K562 (cell line): ENCODE measurements around the gene MTHFR. TPM values are rescaled to one million over a fixed set of nuclear protein-coding genes. Genes with fewer than 3 reads are reported as not detected.

Experiments
- AFF1 ChIP-seq, 2 experiments: fragments of 450-650 bp; IDR thresholded peaks; 2 replicates each; pipeline ENCODE4 v1.6.1; 2018; ENCODE audit warnings: mild to moderate bottlenecking in 2 of 2, low read depth in 1 of 2; ENCODE audit not compliant: partially characterized antibody in 2 of 2
- ARID2 ChIP-seq: fragments of 450-650 bp; IDR thresholded peaks from 2 replicates; pipeline ENCODE4 v1.6.1; 2017; ENCODE audit warnings: antibody characterized with exemption, mild to moderate bottlenecking
- ARID4B ChIP-seq: sonication (generic); formaldehyde crosslinking; IDR thresholded peaks from 2 replicates; pipeline ENCODE4 v1.8.0; 2022; ENCODE audit warnings: mild to moderate bottlenecking, missing genetic modification reagents
- CEBPG ChIP-seq, 3 experiments: fragments of 200-800 bp in 1 of 3; sonication (Bioruptor generic) in 1 of 3; sonication (generic) in 1 of 3; formaldehyde crosslinking in 1 of 3; IDR thresholded peaks in 2 of 3; conservative IDR thresholded peaks in 1 of 3; 2 replicates each; pipeline versions ENCODE4 v1.6.1 to v1.8.0; 2016 to 2022; ENCODE audit warnings: missing compliant biosample characterization in 2 of 3, missing genetic modification characterization in 2 of 3, mild to moderate bottlenecking in 1 of 3, missing genetic modification reagents in 1 of 3
- CHD2 ChIP-seq: IDR thresholded peaks from 2 replicates; pipeline ENCODE4 v1.6.1; 2011; ENCODE audit warnings: low read depth, low read length
- ELF2 ChIP-seq: fragments of 250-450 bp; sonication (Bioruptor Pico); IDR thresholded peaks from 2 replicates; pipeline ENCODE4 v1.5.0; 2021; ENCODE audit warnings: mild to moderate bottlenecking
- ELF4 ChIP-seq: fragments of 450-650 bp; formaldehyde crosslinking; IDR thresholded peaks from 2 replicates; pipeline ENCODE4 v1.4.0; 2022; ENCODE audit warnings: missing genetic modification characterization
- EP400 ChIP-seq: fragments of 450-650 bp; IDR thresholded peaks from 2 replicates; pipeline ENCODE4 v1.6.1; 2017; ENCODE audit warnings: antibody characterized with exemption, mild to moderate bottlenecking, moderate library complexity
- HMG20B ChIP-seq: fragments of 250-450 bp; sonication (Bioruptor Pico); IDR thresholded peaks from 2 replicates; pipeline ENCODE4 v1.5.0; 2021; ENCODE audit warnings: mild to moderate bottlenecking
- JUN ChIP-seq, 2 experiments: sonication (generic) in 1 of 2; formaldehyde crosslinking in 1 of 2; IDR thresholded peaks; 2 replicates each; pipeline versions ENCODE4 v1.6.1 to v1.8.0; 2012 to 2022; ENCODE audit warnings: borderline replicate concordance in 2 of 2, mild to moderate bottlenecking in 2 of 2, improper control_type of control experiment in 1 of 2, low read depth in 1 of 2, low read length in 1 of 2, missing genetic modification reagents in 1 of 2
- KDM2B ChIP-seq: fragments of 250-450 bp; sonication (Bioruptor Pico); IDR thresholded peaks from 2 replicates; pipeline ENCODE4 v1.8.0; 2021; ENCODE audit warnings: mild to moderate bottlenecking, moderate library complexity
- MAFK ChIP-seq: IDR thresholded peaks from 2 replicates; pipeline ENCODE4 v1.6.1; 2011; ENCODE audit warnings: low read length, improper control_type of control experiment
- NCOA1 ChIP-seq: fragments of 450-650 bp; IDR thresholded peaks from 2 replicates; pipeline ENCODE4 v1.6.1; 2016; ENCODE audit warnings: low read depth
- RCOR1 ChIP-seq, 2 experiments: IDR thresholded peaks; 2 replicates each; pipeline ENCODE4 v1.6.1; 2012; ENCODE audit warnings: low read depth in 2 of 2, low read length in 2 of 2, borderline replicate concordance in 1 of 2, improper control_type of control experiment in 1 of 2
- SMARCE1 ChIP-seq: fragments of 450-650 bp; IDR thresholded peaks from 2 replicates; pipeline ENCODE4 v1.7.1; 2016; ENCODE audit warnings: mild to moderate bottlenecking
- polyA plus RNA-seq, 8 experiments: library from polyadenylated mRNA; depleted of rRNA in 4 of 8; stranded (reverse) in 5 of 8; unstranded in 3 of 8; fragments of >200 nt; fragmentation: Nextera tagmentation in 2 of 8; fragmentation: Illumina TruSeq in 1 of 8; extraction: Ambion mirVana in 2 of 8; extraction: Trizol in 1 of 8; gene quantifications; 2 replicates each; pipeline versions ENCODE4 v1.2.1 to v1.2.3, GENCODE V29; 2011 to 2014; ENCODE audit warnings: inconsistent platforms in 1 of 8, missing spikeins in 1 of 8
- total RNA-seq, 7 experiments: library from RNA; depleted of rRNA in 6 of 7; stranded (reverse); fragments of >200 nt in 6 of 7; fragmentation: Illumina TruSeq in 2 of 7; extraction: Trizol in 2 of 7; gene quantifications; 2 replicates each; pipeline versions ENCODE4 v1.2.1 to v1.2.3, GENCODE V29; 2011 to 2021; ENCODE audit warnings: low replicate concordance in 1 of 7
- TF ChIP-seq, protein P1 (sequence below): fragments of 450-650 bp; formaldehyde crosslinking; IDR thresholded peaks from 2 replicates; pipeline ENCODE4 v1.4.0; 2022; ENCODE audit warnings: missing genetic modification characterization

Gene MTHFR
- total and polyA plus RNA-seq, 9 of the 15 experiments (the other 6 are each of a cell fraction or from before 2014, with no cell fraction given): 5.0 to 104 (median 62.6) TPM

DNA sequence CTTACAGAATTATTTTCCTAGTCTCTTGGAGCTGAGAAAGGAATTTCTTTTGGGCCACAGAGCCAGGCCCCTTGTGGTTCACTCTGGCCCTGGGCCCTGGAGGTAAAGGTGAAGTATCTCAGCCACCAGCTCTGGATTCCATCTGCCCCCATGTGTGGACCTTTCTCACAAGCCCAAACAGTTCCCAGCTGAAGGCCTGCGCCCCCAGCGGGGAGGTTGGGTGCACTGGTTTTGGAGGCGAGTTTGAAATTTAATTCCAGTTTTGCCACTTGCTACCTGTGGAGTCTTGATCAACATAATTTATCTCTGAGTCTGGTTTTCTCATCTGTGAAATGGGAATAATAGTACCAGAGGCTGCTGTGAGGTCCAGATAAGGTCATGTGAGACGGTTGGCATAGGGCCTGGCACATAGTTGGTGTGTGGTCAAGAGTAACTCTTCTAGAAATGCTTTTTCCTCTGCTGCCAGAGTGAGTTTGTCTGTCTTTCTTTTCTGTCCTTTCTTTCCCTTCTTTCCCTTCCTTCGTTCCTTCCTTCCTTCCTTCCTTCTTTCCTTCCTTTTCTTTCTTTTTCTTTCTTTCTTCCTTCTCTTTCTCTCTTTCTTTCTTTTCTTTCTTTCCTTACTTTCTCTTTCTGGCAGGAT lies 63.7 kb downstream of the MTHFR start (continued):
- TF ChIP-seq NCOA1 (0 out of 2 replicates have a peak, but pooled peaks have one; percentile 22), AFF1 (IDR thresholded peaks at IDR 0.05; ENCODE audit: low read depth in 1 of 2, partially characterized antibody in 2 of 2) (peak in 1 of 2 experiments; percentile 29), CEBPG (CRISPR knock-in tag; IDR thresholded peaks at IDR 0.05) (0 out of 2 replicates have a peak, but pooled peaks have one; percentile 6), CEBPG (tag; conservative IDR thresholded peaks at IDR 0.05 in 1 of 2, IDR thresholded peaks at IDR 0.05 in 1 of 2) (no peak), KDM2B (no peak), ARID2 (0 out of 2 replicates have a peak, but pooled peaks have one; percentile 21), EP400 (no peak), ELF2 (CRISPR knock-in tag) (no peak), CHD2 (no peak), MAFK (no peak), RCOR1 (IDR thresholded peaks at IDR 0.05; ENCODE audit: borderline replicate concordance in 1 of 2, low read depth in 2 of 2, low read length in 2 of 2) (no peak), HMG20B (CRISPR knock-in tag) (no peak), SMARCE1 (0 out of 2 replicates have a peak, but pooled peaks have one; percentile 21), ELF4 (CRISPR knock-in tag) (peak; percentile 36; the same call in 1 of the 2 replicates), ARID4B (CRISPR knock-in tag) (no peak), JUN (IDR thresholded peaks at IDR 0.05; ENCODE audit: borderline replicate concordance, low read depth, low read length) (no peak), JUN (CRISPR knock-in tag; IDR thresholded peaks at IDR 0.05; ENCODE audit: borderline replicate concordance) (0 out of 2 replicates have a peak, but pooled peaks have one; percentile 58)
- TF ChIP-seq, protein P1, sequence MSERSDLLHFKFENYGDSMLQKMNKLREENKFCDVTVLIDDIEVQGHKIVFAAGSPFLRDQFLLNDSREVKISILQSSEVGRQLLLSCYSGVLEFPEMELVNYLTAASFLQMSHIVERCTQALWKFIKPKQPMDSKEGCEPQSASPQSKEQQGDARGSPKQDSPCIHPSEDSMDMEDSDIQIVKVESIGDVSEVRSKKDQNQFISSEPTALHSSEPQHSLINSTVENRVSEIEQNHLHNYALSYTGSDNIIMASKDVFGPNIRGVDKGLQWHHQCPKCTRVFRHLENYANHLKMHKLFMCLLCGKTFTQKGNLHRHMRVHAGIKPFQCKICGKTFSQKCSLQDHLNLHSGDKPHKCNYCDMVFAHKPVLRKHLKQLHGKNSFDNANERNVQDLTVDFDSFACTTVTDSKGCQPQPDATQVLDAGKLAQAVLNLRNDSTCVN (CRISPR knock-in tag): 0 out of 2 replicates have a peak, but pooled peaks have one; percentile 57
